Measurements from ENCODE around the gene ATRAID.

Gene ATRAID

GRCh38 chr2:27199241-27199640 is 12.6 kb upstream of the ATRAID start:
- Histone ChIP-seq H3K36me3 (ENCODE audit: insufficient read depth, low read length) (peaks cover 28% of the 10 kb centered on the region), H3K9me3 (replicated peaks; ENCODE audit: low read length) (no peaks in the 10 kb centered on the region)

GRCh38 chr2:27201675-27202074 is 10.2 kb upstream of the ATRAID start:
- peaks cover 52% of the 10 kb centered on the region for H3K36me3 ChIP-seq (ENCODE audit: insufficient read depth, low read length)
- no peaks in the 10 kb centered on the region for H3K9me3 ChIP-seq (replicated peaks; ENCODE audit: low read length)
- H3K9ac ChIP-seq (ENCODE audit: low read depth, low read length), result no peak overlapping the region
- no peak overlapping the region for H3K4me2 ChIP-seq (ENCODE audit: low read length)
- H3K4me1 ChIP-seq (ENCODE audit: control insufficient read depth, insufficient read depth, low read length), result no peaks in the 10 kb centered on the region
- H3K27me3 ChIP-seq (ENCODE audit: control insufficient read depth, insufficient read depth, low read length), result no peaks in the 10 kb centered on the region
- no peak overlapping the region for H3K4me3 ChIP-seq (ENCODE audit: low read length)

More at GRCh38 chr2:27199241-27199640, 12.6 kb upstream of the ATRAID start:
- Histone ChIP-seq H3K4me2 (ENCODE audit: low read length) (no peak overlapping the region), H3K9ac (ENCODE audit: low read depth, low read length) (no peak overlapping the region), H3K4me1 (ENCODE audit: control insufficient read depth, insufficient read depth, low read length) (no peaks in the 10 kb centered on the region), H3K4me3 (ENCODE audit: low read length) (no peak overlapping the region), H3K27me3 (ENCODE audit: control insufficient read depth, insufficient read depth, low read length) (peaks cover 5% of the 10 kb centered on the region)

- peaks cover 63% of the 10 kb centered on the region for H3K36me3 ChIP-seq (ENCODE audit: insufficient read depth, low read length)
- no peak overlapping the region for H3K4me3 ChIP-seq (ENCODE audit: low read length)
- H3K9ac ChIP-seq (ENCODE audit: low read depth, low read length), result no peak overlapping the region
- H3K27me3 ChIP-seq (ENCODE audit: control insufficient read depth, insufficient read depth, low read length), result no peaks in the 10 kb centered on the region
- H3K4me1 ChIP-seq (ENCODE audit: control insufficient read depth, insufficient read depth, low read length), result no peaks in the 10 kb centered on the region
- no peaks in the 10 kb centered on the region for H3K9me3 ChIP-seq (replicated peaks; ENCODE audit: low read length)
- no peak overlapping the region for H3K4me2 ChIP-seq (ENCODE audit: low read length)
Observed at GRCh38 chr2:27202854-27203253, 9.0 kb upstream of the ATRAID start.

- no peaks in the 10 kb centered on the region for H3K27me3 ChIP-seq (ENCODE audit: control insufficient read depth, insufficient read depth, low read length)
- H3K9me3 ChIP-seq (replicated peaks; ENCODE audit: low read length), result no peaks in the 10 kb centered on the region
- H3K36me3 ChIP-seq (ENCODE audit: insufficient read depth, low read length), result peaks cover 69% of the 10 kb centered on the region
- H3K4me2 ChIP-seq (ENCODE audit: low read length), result no peak overlapping the region
- H3K9ac ChIP-seq (ENCODE audit: low read depth, low read length), result no peak overlapping the region
- H3K4me1 ChIP-seq (ENCODE audit: control insufficient read depth, insufficient read depth, low read length), result no peaks in the 10 kb centered on the region
- no peak overlapping the region for H3K4me3 ChIP-seq (ENCODE audit: low read length)
Observed at GRCh38 chr2:27203741-27204140, 8.1 kb upstream of the ATRAID start.

- Histone ChIP-seq H3K36me3 (ENCODE audit: insufficient read depth, low read length) (peaks cover 69% of the 10 kb centered on the region), H3K9me3 (replicated peaks; ENCODE audit: low read length) (no peaks in the 10 kb centered on the region), H3K4me1 (ENCODE audit: control insufficient read depth, insufficient read depth, low read length) (no peaks in the 10 kb centered on the region), H3K9ac (ENCODE audit: low read depth, low read length) (no peak overlapping the region), H3K4me3 (ENCODE audit: low read length) (no peak overlapping the region), H3K4me2 (ENCODE audit: low read length) (no peak overlapping the region), H3K27me3 (ENCODE audit: control insufficient read depth, insufficient read depth, low read length) (no peaks in the 10 kb centered on the region)
Observed at GRCh38 chr2:27204566-27204965, 7.3 kb upstream of the ATRAID start.

GRCh38 chr2:27205206-27205605 is 6.6 kb upstream of the ATRAID start:
- H3K9ac ChIP-seq (ENCODE audit: low read depth, low read length), result no peak overlapping the region
- no peaks in the 10 kb centered on the region for H3K4me1 ChIP-seq (ENCODE audit: control insufficient read depth, insufficient read depth, low read length)
- no peak overlapping the region for H3K4me2 ChIP-seq (ENCODE audit: low read length)
- H3K27me3 ChIP-seq (ENCODE audit: control insufficient read depth, insufficient read depth, low read length), result no peaks in the 10 kb centered on the region
- no peak overlapping the region for H3K4me3 ChIP-seq (ENCODE audit: low read length)
- H3K36me3 ChIP-seq (ENCODE audit: insufficient read depth, low read length), result peaks cover 73% of the 10 kb centered on the region
- H3K9me3 ChIP-seq (replicated peaks; ENCODE audit: low read length), result no peaks in the 10 kb centered on the region

GRCh38 chr2:27206346-27206745 is 5.5 kb upstream of the ATRAID start:
- Histone ChIP-seq H3K4me2 (ENCODE audit: low read length) (no peak overlapping the region), H3K9me3 (replicated peaks; ENCODE audit: low read length) (no peaks in the 10 kb centered on the region), H3K36me3 (ENCODE audit: insufficient read depth, low read length) (peaks cover 71% of the 10 kb centered on the region), H3K9ac (ENCODE audit: low read depth, low read length) (no peak overlapping the region), H3K4me3 (ENCODE audit: low read length) (no peak overlapping the region), H3K4me1 (ENCODE audit: control insufficient read depth, insufficient read depth, low read length) (peaks cover 5% of the 10 kb centered on the region), H3K27me3 (ENCODE audit: control insufficient read depth, insufficient read depth, low read length) (no peaks in the 10 kb centered on the region)

GRCh38 chr2:27208486-27209050 is 3.3 kb upstream of the ATRAID start:
- Histone ChIP-seq H3K36me3 (ENCODE audit: insufficient read depth, low read length) (peaks cover 52% of the 10 kb centered on the region), H3K4me2 (ENCODE audit: low read length) (no peak overlapping the region), H3K9ac (ENCODE audit: low read depth, low read length) (no peak overlapping the region), H3K27me3 (ENCODE audit: control insufficient read depth, insufficient read depth, low read length) (no peaks in the 10 kb centered on the region), H3K4me3 (ENCODE audit: low read length) (no peak overlapping the region), H3K4me1 (ENCODE audit: control insufficient read depth, insufficient read depth, low read length) (peaks cover 12% of the 10 kb centered on the region), H3K9me3 (replicated peaks; ENCODE audit: low read length) (no peaks in the 10 kb centered on the region)

GRCh38 chr2:27209621-27210401 is 2.0 kb upstream of the ATRAID start:
- no peaks in the 10 kb centered on the region for H3K9me3 ChIP-seq (replicated peaks; ENCODE audit: low read length)
- no peaks in the 10 kb centered on the region for H3K27me3 ChIP-seq (ENCODE audit: control insufficient read depth, insufficient read depth, low read length)
- H3K36me3 ChIP-seq (ENCODE audit: insufficient read depth, low read length), result peaks cover 40% of the 10 kb centered on the region
- H3K4me1 ChIP-seq (ENCODE audit: control insufficient read depth, insufficient read depth, low read length), result peaks cover 13% of the 10 kb centered on the region
- H3K4me3 ChIP-seq (ENCODE audit: low read length), result no peak overlapping the region
- H3K9ac ChIP-seq (ENCODE audit: low read depth, low read length), result no peak overlapping the region
- H3K4me2 ChIP-seq (ENCODE audit: low read length), result no peak overlapping the region

- Histone ChIP-seq H3K36me3 (ENCODE audit: insufficient read depth, low read length) (peaks cover 32% of the 10 kb centered on the region), H3K9me3 (replicated peaks; ENCODE audit: low read length) (no peaks in the 10 kb centered on the region), H3K27me3 (ENCODE audit: control insufficient read depth, insufficient read depth, low read length) (no peaks in the 10 kb centered on the region), H3K4me3 (ENCODE audit: low read length) (peak overlapping the region; percentile 91), H3K4me1 (ENCODE audit: control insufficient read depth, insufficient read depth, low read length) (peaks cover 13% of the 10 kb centered on the region), H3K9ac (ENCODE audit: low read depth, low read length) (peak overlapping the region; percentile 98), H3K4me2 (ENCODE audit: low read length) (peak overlapping the region; percentile 81)
Observed at GRCh38 chr2:27211241-27211942, 449 bp upstream of the ATRAID start.

GRCh38 chr2:27212626-27213471 is 1.0 kb downstream of the ATRAID start:
- no peaks in the 10 kb centered on the region for H3K27me3 ChIP-seq (ENCODE audit: control insufficient read depth, insufficient read depth, low read length)
- H3K9me3 ChIP-seq (replicated peaks; ENCODE audit: low read length), result no peaks in the 10 kb centered on the region
- peak overlapping the region; percentile 98 for H3K9ac ChIP-seq (ENCODE audit: low read depth, low read length)
- peak overlapping the region; percentile 81 for H3K4me2 ChIP-seq (ENCODE audit: low read length)
- H3K4me1 ChIP-seq (ENCODE audit: control insufficient read depth, insufficient read depth, low read length), result peaks cover 17% of the 10 kb centered on the region
- peak overlapping the region; percentile 91 for H3K4me3 ChIP-seq (ENCODE audit: low read length)
- H3K36me3 ChIP-seq (ENCODE audit: insufficient read depth, low read length), result peaks cover 18% of the 10 kb centered on the region

Data from skeletal muscle satellite cell (primary cell).